HepG2 (cell line): ENCODE measurements around the gene GAL3ST2. TPM values are rescaled to one million over a fixed set of nuclear protein-coding genes. Genes with fewer than 3 reads are reported as not detected.

ENCODE experiments used
- ATAD3A ChIP-seq: sonication (generic); formaldehyde crosslinking; IDR thresholded peaks from 2 replicates; pipeline ENCODE4 v1.4.0; 2020; ENCODE audit warnings: missing genetic modification reagents
- FOXM1 ChIP-seq: sonication (generic); formaldehyde crosslinking; IDR thresholded peaks from 2 replicates; pipeline ENCODE4 v1.5.0; 2020; ENCODE audit warnings: missing genetic modification reagents
- KLF11 ChIP-seq: IDR thresholded peaks from 2 replicates; pipeline ENCODE4 v1.6.1; 2016; ENCODE audit warnings: missing compliant biosample characterization
- KLF12 ChIP-seq: sonication (generic); formaldehyde crosslinking; IDR thresholded peaks from 2 replicates; pipeline ENCODE4 v1.4.0; 2020; ENCODE audit warnings: missing genetic modification reagents, borderline replicate concordance
- MED13 ChIP-seq: sonication (generic); formaldehyde crosslinking; IDR thresholded peaks from 2 replicates; pipeline ENCODE4 v1.5.0; 2020; ENCODE audit warnings: missing genetic modification reagents
- RARG ChIP-seq: sonication (generic); formaldehyde crosslinking; IDR thresholded peaks from 2 replicates; pipeline ENCODE4 v1.4.0; 2020; ENCODE audit warnings: low read depth, mild to moderate bottlenecking, missing genetic modification reagents
- ZNF333 ChIP-seq: sonication (generic); formaldehyde crosslinking; IDR thresholded peaks from 2 replicates; pipeline ENCODE4 v1.4.0; 2020; ENCODE audit warnings: mild to moderate bottlenecking, missing genetic modification reagents, borderline replicate concordance
- ZNF546 ChIP-seq: sonication (generic); formaldehyde crosslinking; conservative IDR thresholded peaks from 2 replicates; pipeline ENCODE4 v1.8.1; 2023; ENCODE audit warnings: mild to moderate bottlenecking, missing genetic modification reagents
- ZSCAN21 ChIP-seq: sonication (generic); formaldehyde crosslinking; IDR thresholded peaks from 2 replicates; pipeline ENCODE4 v1.8.0; 2022; ENCODE audit warnings: mild to moderate bottlenecking, missing genetic modification reagents, moderate library complexity, borderline replicate concordance
- polyA plus RNA-seq, 8 experiments: library from polyadenylated mRNA; depleted of rRNA in 3 of 8; stranded (reverse) in 7 of 8; unstranded in 1 of 8; fragments of >200 nt; fragmentation: Illumina TruSeq in 4 of 8; extraction: Trizol in 4 of 8; gene quantifications; 2 replicates each; pipeline versions ENCODE4 v1.2.1 to v1.2.3, GENCODE V29; 2011 to 2016; ENCODE audit warnings: low read depth in 4 of 8, missing spikeins in 1 of 8, mixed read lengths in 1 of 8; ENCODE audit not compliant: insufficient read depth in 1 of 8
- total RNA-seq, 5 experiments: library from RNA; depleted of rRNA; stranded (reverse); fragments of >200 nt; fragmentation: Illumina TruSeq; extraction: Trizol; gene quantifications; 2 replicates each; pipeline ENCODE4 v1.2.3, GENCODE V29; 2016; ENCODE audit warnings: low read depth in 1 of 5
- TF ChIP-seq, protein P1 (sequence below), 2 experiments: sonication (generic) in 1 of 2; formaldehyde crosslinking in 1 of 2; IDR thresholded peaks; 2 replicates each; pipeline versions ENCODE4 v1.6.1 to v1.9.0; 2014 to 2022; ENCODE audit warnings: antibody characterized with exemption in 1 of 2, borderline replicate concordance in 1 of 2, inconsistent platforms in 1 of 2, low read depth in 1 of 2, missing genetic modification reagents in 1 of 2
- TF ChIP-seq, protein P2 (sequence below), 2 experiments: sonication (generic) in 1 of 2; formaldehyde crosslinking in 1 of 2; IDR thresholded peaks; 2 replicates each; pipeline versions ENCODE4 v1.4.0 to v1.6.1; 2016 to 2020; ENCODE audit warnings: borderline replicate concordance in 1 of 2, low read depth in 1 of 2, mild to moderate bottlenecking in 1 of 2, missing genetic modification reagents in 1 of 2
- TF ChIP-seq, protein P3 (sequence below): sonication (generic); formaldehyde crosslinking; IDR thresholded peaks from 2 replicates; pipeline ENCODE4 v1.5.1; 2020; ENCODE audit warnings: missing genetic modification reagents, mild to moderate bottlenecking, borderline replicate concordance

Gene GAL3ST2
- total and polyA plus RNA-seq, 2 of the 13 experiments (the other 11 are each of a cell fraction or from before 2014, with no cell fraction given): 0.17 to 0.20 TPM

DNA sequence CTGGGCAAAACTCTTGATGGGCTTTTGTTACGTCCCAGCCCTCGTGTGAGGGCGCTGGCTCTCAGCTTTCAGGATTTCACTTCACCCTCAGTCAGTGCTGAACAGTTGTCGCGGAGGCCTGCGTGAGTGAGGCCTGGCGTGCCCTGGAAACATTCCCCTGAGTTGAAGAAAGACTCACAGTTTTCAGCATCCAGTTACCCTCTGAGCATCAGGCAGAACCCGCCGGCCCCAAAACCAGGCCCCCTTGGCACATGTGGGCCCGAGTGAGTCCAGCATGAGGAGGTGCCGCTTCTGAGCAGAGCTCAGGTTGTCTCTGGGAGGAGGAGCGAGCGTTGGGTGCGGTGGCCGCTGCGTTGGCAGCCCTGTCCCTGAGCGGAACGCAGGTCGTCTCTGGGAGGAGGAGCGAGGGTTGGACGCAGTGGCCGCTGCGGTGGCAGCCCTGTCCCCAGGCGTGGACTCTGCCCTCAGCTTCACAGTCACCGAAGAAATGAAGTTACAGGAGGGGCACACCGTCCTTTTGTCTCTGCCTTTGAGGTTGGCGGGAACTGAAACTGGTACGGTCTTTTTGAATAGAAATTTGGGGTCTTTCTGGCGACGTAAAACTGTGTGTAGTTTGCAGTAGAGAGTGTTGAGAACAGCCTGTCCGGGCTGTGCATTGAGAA, 32.2 kb downstream of the GAL3ST2 start, which contains the start of gene NEU4 (continued):
- TF ChIP-seq, protein P1, sequence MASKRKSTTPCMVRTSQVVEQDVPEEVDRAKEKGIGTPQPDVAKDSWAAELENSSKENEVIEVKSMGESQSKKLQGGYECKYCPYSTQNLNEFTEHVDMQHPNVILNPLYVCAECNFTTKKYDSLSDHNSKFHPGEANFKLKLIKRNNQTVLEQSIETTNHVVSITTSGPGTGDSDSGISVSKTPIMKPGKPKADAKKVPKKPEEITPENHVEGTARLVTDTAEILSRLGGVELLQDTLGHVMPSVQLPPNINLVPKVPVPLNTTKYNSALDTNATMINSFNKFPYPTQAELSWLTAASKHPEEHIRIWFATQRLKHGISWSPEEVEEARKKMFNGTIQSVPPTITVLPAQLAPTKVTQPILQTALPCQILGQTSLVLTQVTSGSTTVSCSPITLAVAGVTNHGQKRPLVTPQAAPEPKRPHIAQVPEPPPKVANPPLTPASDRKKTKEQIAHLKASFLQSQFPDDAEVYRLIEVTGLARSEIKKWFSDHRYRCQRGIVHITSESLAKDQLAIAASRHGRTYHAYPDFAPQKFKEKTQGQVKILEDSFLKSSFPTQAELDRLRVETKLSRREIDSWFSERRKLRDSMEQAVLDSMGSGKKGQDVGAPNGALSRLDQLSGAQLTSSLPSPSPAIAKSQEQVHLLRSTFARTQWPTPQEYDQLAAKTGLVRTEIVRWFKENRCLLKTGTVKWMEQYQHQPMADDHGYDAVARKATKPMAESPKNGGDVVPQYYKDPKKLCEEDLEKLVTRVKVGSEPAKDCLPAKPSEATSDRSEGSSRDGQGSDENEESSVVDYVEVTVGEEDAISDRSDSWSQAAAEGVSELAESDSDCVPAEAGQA (IDR thresholded peaks at IDR 0.05; ENCODE audit: low read depth): no peak; the same call in 1 of the 2 replicates
- TF ChIP-seq, protein P1 (CRISPR knock-in tag; IDR thresholded peaks at IDR 0.05; ENCODE audit: borderline replicate concordance): peak; percentile 95; the same call in 1 of the 2 replicates
- TF ChIP-seq KLF11 (peak; percentile 60; the same call in 1 of the 2 replicates), ZNF546 (CRISPR knock-in tag) (peak; percentile 92), KLF12 (peak; percentile 90), ATAD3A (CRISPR knock-in tag) (no peak), FOXM1 (CRISPR knock-in tag) (0 out of 2 replicates have a peak, but pooled peaks have one; percentile 48), ZNF333 (peak; percentile 72), MED13 (CRISPR knock-in tag) (peak; percentile 91), RARG (CRISPR knock-in tag) (0 out of 2 replicates have a peak, but pooled peaks have one; percentile 10), ZSCAN21 (CRISPR knock-in tag) (peak; percentile 97)
- TF ChIP-seq, protein P2, sequence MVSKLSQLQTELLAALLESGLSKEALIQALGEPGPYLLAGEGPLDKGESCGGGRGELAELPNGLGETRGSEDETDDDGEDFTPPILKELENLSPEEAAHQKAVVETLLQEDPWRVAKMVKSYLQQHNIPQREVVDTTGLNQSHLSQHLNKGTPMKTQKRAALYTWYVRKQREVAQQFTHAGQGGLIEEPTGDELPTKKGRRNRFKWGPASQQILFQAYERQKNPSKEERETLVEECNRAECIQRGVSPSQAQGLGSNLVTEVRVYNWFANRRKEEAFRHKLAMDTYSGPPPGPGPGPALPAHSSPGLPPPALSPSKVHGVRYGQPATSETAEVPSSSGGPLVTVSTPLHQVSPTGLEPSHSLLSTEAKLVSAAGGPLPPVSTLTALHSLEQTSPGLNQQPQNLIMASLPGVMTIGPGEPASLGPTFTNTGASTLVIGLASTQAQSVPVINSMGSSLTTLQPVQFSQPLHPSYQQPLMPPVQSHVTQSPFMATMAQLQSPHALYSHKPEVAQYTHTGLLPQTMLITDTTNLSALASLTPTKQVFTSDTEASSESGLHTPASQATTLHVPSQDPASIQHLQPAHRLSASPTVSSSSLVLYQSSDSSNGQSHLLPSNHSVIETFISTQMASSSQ (IDR thresholded peaks at IDR 0.05; ENCODE audit: low read depth): 0 out of 2 replicates have a peak, but pooled peaks have one; percentile 16
- TF ChIP-seq, protein P2 (CRISPR knock-in tag; IDR thresholded peaks at IDR 0.05; ENCODE audit: borderline replicate concordance): peak; percentile 84
- TF ChIP-seq, protein P3, sequence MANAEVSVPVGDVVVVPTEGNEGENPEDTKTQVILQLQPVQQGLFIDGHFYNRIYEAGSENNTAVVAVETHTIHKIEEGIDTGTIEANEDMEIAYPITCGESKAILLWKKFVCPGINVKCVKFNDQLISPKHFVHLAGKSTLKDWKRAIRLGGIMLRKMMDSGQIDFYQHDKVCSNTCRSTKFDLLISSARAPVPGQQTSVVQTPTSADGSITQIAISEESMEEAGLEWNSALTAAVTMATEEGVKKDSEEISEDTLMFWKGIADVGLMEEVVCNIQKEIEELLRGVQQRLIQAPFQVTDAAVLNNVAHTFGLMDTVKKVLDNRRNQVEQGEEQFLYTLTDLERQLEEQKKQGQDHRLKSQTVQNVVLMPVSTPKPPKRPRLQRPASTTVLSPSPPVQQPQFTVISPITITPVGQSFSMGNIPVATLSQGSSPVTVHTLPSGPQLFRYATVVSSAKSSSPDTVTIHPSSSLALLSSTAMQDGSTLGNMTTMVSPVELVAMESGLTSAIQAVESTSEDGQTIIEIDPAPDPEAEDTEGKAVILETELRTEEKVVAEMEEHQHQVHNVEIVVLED (CRISPR knock-in tag): peak; percentile 80
